Measurements from ENCODE around the gene PIP4K2A. TPM values are rescaled to one million over a fixed set of nuclear protein-coding genes. Genes with fewer than 3 reads are reported as not detected.

The PIP4K2A gene
- total RNA-seq, 1 experiment from 2014 or later: 31.3 TPM

DNA sequence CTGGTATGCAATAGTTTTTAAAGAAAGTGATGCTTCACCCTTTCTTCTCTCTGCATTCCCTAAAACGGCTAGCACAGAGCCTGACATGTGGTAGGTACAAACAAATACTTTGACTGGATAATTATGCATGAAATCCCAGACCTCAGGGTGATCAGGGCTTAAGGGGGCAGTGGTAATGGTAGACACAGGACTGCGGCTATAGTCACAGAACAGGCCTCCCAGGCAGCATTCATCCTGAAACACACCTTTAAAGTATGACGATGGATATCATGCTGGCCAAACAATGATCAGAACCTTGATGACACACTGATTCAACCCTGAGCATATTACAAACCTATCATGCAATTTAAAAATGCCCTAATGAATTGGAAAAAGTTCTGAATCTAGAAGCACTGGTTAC, 110.8 kb downstream of the PIP4K2A start:
- no peak for DNase-seq (ENCODE audit: low read depth)

DNA sequence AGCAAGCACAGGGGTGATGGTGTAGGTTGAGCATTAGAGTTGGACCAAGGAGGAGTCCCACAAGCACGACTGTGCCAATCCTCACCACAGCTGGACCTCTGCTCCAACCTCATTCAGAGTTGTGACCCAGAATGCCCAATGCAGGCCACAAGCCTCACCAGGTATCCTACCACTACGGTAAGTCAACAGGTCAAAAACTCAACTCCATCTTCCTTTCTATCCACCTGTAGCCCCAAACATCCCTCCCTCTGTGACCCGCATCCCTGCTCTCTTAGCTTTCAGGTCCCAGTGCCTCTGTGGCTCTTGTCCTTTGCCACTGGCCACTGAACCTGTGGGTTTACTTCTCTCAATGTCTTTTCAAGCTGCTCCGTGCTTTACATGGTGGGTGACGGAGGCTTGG, 112.8 kb downstream of the PIP4K2A start:
- DNase-seq (ENCODE audit: low read depth): no peak

GRCh38 chr10:22599636-22600228, 114.6 kb downstream of the PIP4K2A start:
- DNase-seq (ENCODE audit: low read depth): no peak

DNA sequence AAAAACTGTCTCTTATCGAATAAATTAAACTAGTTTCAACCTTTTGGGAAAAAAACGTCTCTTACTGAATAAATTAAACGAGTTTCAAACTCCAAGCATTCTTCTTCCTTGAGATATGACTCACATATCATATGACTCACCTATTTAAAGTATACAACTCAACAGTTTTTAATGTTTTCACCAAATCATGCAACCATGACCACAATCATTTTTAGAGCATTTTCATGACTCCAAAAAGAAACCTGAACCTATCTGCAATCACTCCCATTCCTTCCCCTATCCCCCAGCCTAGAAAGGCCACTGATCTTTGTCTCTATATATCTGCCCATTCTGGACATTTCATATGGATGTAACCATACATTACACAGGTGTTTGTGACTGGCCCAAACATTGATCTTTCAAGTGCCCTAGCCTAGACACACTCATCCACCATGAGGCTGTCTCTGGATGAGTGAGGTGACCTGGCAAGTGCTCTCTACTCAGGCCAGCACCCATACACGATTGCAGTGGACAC, 115.3 kb downstream of the PIP4K2A start:
- peak; percentile 83 for DNase-seq (ENCODE audit: low read depth)

GRCh38 chr10:22598478-22598877, 115.9 kb downstream of the PIP4K2A start:
- DNase-seq (ENCODE audit: low read depth): no peak

DNA sequence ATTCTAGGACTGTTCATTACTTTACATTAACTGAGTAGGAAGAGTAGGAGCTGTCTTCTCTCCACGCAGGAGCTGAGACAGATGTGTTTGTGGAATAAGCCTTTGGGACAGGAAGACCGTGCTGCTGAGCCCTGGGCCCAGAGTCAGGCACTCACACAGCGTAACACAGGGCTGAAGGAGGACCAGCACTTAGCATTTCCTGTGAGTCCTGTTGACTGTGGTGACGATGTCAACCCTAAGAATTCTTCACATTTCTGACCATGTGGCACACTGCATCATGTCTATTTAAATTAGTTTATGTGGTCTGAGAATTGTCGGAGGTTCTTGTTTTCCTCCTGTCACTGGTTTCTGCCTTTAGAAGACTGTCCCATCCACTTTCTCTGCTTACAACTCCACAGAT, 117.2 kb downstream of the PIP4K2A start:
- peak; percentile 38 for DNase-seq (ENCODE audit: low read depth)

- DNase-seq (ENCODE audit: low read depth): no peak
These were observed 120.7 kb downstream of the PIP4K2A start for GRCh38 chr10:22593636-22594198.

- no peak for DNase-seq (ENCODE audit: low read depth)
These were observed 121.4 kb downstream of the PIP4K2A start for GRCh38 chr10:22593026-22593425.

- DNase-seq (ENCODE audit: low read depth): no peak
These were observed 124.4 kb downstream of the PIP4K2A start for GRCh38 chr10:22589851-22590514.

- DNase-seq (ENCODE audit: low read depth): no peak
These were observed 125.9 kb downstream of the PIP4K2A start for GRCh38 chr10:22588462-22588861.

DNA sequence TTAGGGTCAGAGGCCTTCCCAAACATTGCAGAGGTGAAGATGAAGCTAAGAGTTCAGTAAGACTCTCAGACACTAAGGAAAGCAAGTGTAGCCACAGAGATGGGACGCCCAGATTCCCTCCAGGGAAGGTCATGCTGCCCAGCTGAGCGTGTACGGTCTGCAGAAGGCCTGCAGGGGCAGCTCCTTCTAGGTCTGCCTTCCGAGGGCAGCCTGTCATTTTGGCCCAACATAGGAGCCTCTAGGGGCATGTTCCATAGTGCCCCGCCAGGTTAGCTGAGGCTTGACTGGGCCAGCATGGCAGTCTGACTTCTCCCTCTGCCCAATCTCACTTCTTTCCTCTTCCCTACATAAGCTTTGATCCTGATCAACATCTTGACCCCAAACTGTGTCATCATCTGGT, 130.7 kb downstream of the PIP4K2A start:
- no peak for DNase-seq (ENCODE audit: low read depth)

GRCh38 chr10:22581461-22581860, 132.9 kb downstream of the PIP4K2A start:
- DNase-seq (ENCODE audit: low read depth): no peak

DNA sequence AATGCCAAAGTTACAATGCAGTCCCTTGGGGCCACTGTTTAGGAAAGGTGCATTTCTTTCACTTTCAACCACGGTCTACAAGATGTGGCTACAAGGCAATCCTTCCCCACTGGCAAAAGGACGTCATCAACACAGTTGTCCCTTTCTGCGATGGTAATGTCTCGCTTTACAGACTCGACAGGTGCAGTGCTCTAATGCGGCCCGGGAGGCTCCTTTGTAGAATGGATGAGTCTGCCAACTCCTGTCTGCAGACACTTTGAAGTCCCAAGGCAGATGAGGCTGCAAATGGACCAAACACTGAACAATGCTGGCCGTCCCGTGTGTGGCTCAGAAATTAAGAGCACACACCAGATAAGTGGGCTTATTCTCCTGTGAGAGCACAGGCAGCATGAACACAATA, 133.7 kb downstream of the PIP4K2A start:
- no peak for DNase-seq (ENCODE audit: low read depth)

GRCh38 chr10:22579826-22580225, 134.6 kb downstream of the PIP4K2A start:
- DNase-seq (ENCODE audit: low read depth): no peak

GRCh38 chr10:22573820-22574569, 140.4 kb downstream of the PIP4K2A start:
- DNase-seq (ENCODE audit: low read depth): peak; percentile 49

DNA sequence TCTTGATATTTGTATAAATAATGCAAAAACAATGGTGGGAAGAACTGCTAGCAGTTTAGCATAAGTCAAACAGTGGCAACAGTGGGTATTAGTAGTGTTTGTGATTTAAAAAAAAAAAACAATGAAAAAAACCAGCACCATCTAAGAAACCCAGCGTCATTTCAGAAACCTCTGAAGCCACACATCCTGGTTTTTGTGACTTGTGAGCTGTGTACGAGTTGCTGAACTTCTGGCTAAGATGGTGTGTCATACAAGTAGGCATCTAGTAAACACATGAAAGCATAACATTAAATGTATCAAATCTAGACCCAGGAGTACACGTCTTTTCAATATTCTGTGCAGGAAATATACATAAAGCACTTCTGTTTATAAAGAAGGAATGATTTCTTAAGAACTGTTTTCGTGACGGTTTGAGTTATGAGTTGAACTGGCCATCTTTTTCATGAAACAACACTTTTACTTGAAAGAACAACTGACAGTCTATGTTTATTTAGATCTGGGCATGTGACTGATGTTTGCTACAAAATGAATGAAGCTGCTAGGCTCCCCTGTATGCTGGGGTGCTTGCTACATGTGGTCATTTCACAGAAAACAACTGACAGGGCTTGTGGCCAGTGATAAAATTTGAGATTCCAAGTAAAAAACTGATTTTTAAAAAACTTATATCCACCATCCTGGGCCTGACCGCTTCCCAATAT, 143.5 kb downstream of the PIP4K2A start:
- DNase-seq (ENCODE audit: low read depth): no peak

DNA sequence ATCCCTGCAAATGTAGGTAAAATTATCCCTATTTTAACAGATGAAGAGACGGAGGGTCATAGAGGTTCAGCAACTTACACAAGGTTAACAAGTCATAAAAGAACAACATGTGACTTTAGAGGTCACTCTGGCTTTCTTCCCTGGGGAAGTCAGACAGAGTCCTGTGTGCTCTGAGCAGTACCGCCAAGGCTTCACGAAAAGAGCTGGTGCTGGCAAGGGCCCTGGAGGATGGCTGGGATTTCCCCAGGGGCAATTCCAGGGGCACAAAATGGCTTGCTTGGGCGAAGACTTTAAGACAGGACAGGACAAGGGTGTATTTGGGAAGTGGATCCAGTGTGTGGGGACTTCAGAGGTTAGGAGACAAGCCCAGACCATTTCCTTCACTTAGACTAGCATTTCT, 144.1 kb downstream of the PIP4K2A start:
- no peak for DNase-seq (ENCODE audit: low read depth)

DNA sequence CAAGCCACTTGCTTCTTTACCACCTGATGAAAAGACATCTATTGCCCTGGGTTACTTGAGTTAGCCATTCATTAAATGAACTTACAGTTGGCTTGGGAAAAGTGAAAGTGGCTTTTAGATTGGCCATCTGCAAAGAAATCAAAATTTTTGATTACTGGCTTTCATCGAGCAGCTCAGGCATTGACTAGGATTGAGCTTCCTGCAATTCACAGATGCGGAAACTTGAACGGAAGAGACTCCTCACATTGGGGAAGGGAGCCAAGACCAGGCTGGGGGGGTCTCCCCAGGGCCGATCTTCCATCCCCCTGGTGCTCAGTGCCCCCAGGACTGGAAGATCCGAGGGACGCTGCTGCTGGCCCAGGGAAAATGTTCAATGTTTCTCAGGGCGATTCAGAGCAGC, 145.4 kb downstream of the PIP4K2A start:
- DNase-seq (ENCODE audit: low read depth): no peak

GRCh38 chr10:22564060-22564459, 150.3 kb downstream of the PIP4K2A start:
- no peak for DNase-seq (ENCODE audit: low read depth)

DNA sequence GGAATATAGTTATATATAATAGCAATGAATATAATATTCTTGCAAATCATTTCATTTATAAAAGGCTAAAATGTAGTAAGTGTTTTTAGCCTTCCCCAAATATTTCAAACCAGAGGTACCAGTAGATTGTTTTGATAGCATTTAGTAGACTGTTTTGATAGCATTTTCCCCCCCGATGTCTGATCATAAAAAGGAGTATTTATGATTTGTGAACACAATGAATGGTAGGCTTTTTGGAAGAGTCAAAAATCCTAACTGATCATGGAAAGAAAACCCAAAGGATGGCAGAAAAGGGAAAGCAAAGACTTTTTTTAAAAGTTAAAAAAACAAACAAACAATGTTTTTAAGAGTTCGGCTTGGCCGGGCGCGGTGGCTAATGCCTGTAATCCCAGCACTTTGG, 152.5 kb downstream of the PIP4K2A start:
- DNase-seq (ENCODE audit: low read depth): no peak

DNA sequence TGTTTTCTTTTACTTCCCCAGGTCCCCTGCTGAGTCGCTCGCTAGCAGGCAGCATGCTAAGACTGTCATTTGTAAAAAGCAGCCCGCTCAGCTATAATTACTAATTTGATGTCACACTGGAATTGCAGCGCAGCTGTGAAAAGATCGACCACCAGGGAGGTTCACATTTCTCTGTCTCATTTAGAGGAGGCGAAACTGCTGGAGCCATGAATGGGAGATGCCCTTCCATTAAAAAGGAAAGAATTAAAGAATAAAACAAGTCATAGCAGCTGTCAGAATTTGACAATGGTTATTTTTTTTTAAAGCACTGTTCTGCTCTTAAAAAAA, 153.5 kb downstream of the PIP4K2A start:
- DNase-seq (ENCODE audit: low read depth): peak; percentile 10

Data from LHCN-M2 (cell line).